ENCODE results near the gene PILRA. TPM values are rescaled to one million over a fixed set of nuclear protein-coding genes. Genes with fewer than 3 reads are reported as not detected.

PILRA gene
- total and polyA plus RNA-seq, 4 donors: 9.9 to 122 (median 27.5) TPM

DNA sequence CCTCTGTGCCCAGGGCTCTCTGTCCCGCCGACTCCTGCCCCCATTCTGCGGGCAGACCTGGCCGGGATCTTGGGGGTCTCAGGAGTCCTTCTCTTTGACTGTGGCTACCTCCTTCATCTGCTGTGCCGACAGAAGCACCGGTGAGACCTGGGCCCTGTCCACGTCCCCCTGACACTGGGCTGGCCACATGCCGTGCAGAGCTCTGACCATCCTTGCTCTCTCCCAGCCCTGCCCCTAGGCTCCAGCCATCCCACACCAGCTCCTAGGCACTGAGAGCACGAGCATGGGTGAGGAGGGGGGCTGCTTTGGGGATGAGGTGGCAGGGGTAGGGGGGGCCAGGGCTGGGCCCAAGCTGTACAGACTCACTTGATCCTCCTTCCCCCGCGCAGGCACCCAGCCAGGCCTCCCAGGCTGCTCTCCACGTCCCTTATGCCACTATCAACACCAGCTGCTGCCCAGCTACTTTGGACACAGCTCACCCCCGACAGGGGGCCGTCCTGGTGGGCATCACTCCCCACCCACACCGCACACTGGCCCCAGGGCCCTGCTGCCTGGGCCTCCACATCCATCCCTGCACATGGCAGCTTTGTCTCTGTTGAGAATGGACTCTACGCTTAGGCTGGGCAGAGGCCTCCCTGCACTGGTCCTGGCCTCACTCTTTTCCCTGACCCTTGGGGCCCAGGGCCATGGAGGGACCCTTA, 20.2 kb upstream of the PILRA start:
- Histone ChIP-seq H3K36me3 (ENCODE audit: control insufficient read depth in 4 of 4, insufficient read depth in 4 of 4, low read length in 4 of 4) (peaks cover 19 to 67% (median 30%) of the 10 kb centered on the region in 4 donors), H3K9ac (ENCODE audit: insufficient read depth in 1 of 2, low read length in 2 of 2) (no peak overlapping the region), H3K27me3 (ENCODE audit: control insufficient read depth in 3 of 3, insufficient read depth in 3 of 3, low read length in 2 of 3) (no peaks in the 10 kb centered on the region), H3K27ac (ENCODE audit: low read depth in 1 of 2, low read length in 1 of 2) (no peak overlapping the region), H3K9me3 (ENCODE audit: control insufficient read depth in 4 of 4, insufficient read depth in 3 of 4, low read length in 3 of 4) (no peaks in the 10 kb centered on the region), H3K4me1 (ENCODE audit: control insufficient read depth in 5 of 5, insufficient read depth in 5 of 5, low read length in 5 of 5) (no peaks in the 10 kb centered on the region), H3K4me3 (no peak overlapping the region)
- DNase-seq (no peak), ATAC-seq (ENCODE audit: insufficient read depth, low FRiP score) (no peak)
- TF ChIP-seq, protein P1, sequence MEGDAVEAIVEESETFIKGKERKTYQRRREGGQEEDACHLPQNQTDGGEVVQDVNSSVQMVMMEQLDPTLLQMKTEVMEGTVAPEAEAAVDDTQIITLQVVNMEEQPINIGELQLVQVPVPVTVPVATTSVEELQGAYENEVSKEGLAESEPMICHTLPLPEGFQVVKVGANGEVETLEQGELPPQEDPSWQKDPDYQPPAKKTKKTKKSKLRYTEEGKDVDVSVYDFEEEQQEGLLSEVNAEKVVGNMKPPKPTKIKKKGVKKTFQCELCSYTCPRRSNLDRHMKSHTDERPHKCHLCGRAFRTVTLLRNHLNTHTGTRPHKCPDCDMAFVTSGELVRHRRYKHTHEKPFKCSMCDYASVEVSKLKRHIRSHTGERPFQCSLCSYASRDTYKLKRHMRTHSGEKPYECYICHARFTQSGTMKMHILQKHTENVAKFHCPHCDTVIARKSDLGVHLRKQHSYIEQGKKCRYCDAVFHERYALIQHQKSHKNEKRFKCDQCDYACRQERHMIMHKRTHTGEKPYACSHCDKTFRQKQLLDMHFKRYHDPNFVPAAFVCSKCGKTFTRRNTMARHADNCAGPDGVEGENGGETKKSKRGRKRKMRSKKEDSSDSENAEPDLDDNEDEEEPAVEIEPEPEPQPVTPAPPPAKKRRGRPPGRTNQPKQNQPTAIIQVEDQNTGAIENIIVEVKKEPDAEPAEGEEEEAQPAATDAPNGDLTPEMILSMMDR (IDR thresholded peaks at IDR 0.05; ENCODE audit: control extremely low read depth, extremely low read depth): no peak
- 94 to 96% methylated on average over 14 to 16 of the region's 16 CpGs for WGBS, 2 donors

DNA sequence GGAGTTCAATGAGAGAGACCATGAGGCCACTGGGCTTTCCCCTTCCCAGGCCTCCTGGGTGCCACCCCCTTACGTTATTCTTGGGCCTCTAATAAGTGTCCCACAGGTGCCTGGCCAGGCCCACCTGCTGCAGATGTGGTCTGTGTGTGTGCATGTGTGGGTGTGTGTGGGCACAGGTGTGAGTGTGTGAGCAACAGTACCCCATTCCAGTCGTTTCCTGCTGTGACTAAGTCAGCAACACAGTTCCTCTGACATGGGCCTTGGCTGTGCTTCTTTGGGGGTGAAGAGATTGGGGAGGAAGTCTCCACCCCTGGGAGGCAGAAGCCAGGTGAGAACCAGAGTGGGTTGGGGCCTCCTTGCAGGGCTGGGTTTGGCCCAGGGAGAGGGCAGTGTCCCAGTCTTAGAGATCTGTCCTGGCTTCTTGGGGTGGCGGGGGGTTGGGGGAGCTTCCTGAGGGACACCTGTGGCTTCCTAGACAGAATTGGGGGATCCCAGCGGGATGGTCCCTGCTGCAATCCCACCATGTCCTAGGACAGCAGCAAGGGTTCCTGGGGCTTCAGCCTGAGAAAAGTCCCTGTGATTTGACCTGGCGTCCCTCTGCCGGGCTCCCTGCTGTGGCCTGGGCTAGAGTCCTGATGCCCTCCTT, 19.5 kb upstream of the PILRA start:
- no peak for ATAC-seq (ENCODE audit: insufficient read depth, low FRiP score)
- no peak for DNase-seq
- H3K9ac ChIP-seq (ENCODE audit: insufficient read depth in 1 of 2, low read length in 2 of 2): no peak overlapping the region
- H3K36me3 ChIP-seq (ENCODE audit: control insufficient read depth in 4 of 4, insufficient read depth in 4 of 4, low read length in 4 of 4): peaks cover 21 to 71% (median 32%) of the 10 kb centered on the region in 4 donors
- 80 to 93% methylated on average over 5 to 6 of the region's 6 CpGs for WGBS, 2 donors
- TF ChIP-seq, protein P1 (IDR thresholded peaks at IDR 0.05; ENCODE audit: control extremely low read depth, extremely low read depth): no peak
- no peaks in the 10 kb centered on the region for H3K27me3 ChIP-seq (ENCODE audit: control insufficient read depth in 3 of 3, insufficient read depth in 3 of 3, low read length in 2 of 3)
- H3K4me3 ChIP-seq: no peak overlapping the region
- H3K9me3 ChIP-seq (ENCODE audit: control insufficient read depth in 4 of 4, insufficient read depth in 3 of 4, low read length in 3 of 4): no peaks in the 10 kb centered on the region
- H3K27ac ChIP-seq (ENCODE audit: low read depth in 1 of 2, low read length in 1 of 2): no peak overlapping the region
- no peaks in the 10 kb centered on the region for H3K4me1 ChIP-seq (ENCODE audit: control insufficient read depth in 5 of 5, insufficient read depth in 5 of 5, low read length in 5 of 5)

DNA sequence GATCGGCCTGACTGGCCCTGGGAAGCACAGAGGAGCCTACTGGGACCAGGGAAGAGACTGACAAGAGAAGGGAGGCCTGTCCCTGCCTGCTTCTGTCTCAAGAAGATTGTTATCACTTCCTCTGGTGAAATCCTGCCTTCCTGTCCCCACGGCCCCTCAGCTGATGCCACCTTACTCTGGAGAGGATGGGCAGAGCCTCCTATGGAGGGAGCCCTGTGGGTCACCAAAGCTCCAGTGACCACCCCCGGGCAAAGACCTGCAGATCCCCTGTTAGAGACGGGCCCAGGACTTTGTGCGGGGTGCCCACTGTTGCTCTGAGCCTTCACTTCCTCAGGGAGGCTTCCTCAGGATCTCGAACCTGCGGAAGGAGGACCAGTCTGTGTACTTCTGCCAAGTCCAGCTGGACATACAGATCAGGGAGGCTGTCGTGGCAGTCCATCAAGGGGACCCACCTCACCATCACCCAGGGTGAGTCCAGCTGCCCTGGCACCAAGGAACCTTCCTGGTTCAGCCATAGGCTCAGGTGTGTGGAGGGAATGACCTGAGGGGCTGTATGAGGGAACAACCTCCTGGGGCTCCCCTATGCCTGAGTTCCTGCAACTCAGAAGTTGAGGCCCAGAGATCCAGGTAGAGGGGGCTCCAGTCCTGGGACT, 16.7 kb upstream of the PILRA start:
- no peak overlapping the region for H3K4me3 ChIP-seq
- ATAC-seq (ENCODE audit: insufficient read depth, low FRiP score) (no peak), DNase-seq (no peak)
- H3K27ac ChIP-seq (ENCODE audit: low read depth in 1 of 2, low read length in 1 of 2): peak overlapping the region in 1 of 2 donors; percentile 4
- H3K27me3 ChIP-seq (ENCODE audit: control insufficient read depth in 3 of 3, insufficient read depth in 3 of 3, low read length in 2 of 3): no peaks in the 10 kb centered on the region
- H3K36me3 ChIP-seq (ENCODE audit: control insufficient read depth in 4 of 4, insufficient read depth in 4 of 4, low read length in 4 of 4): peaks cover 20 to 78% (median 37%) of the 10 kb centered on the region in 4 donors
- TF ChIP-seq, protein P1 (IDR thresholded peaks at IDR 0.05; ENCODE audit: control extremely low read depth, extremely low read depth): no peak
- H3K9me3 ChIP-seq (ENCODE audit: control insufficient read depth in 4 of 4, insufficient read depth in 3 of 4, low read length in 3 of 4): no peaks in the 10 kb centered on the region
- 58 to 85% methylated on average over 8 of the region's 8 CpGs for WGBS, 2 donors
- H3K4me1 ChIP-seq (ENCODE audit: control insufficient read depth in 5 of 5, insufficient read depth in 5 of 5, low read length in 5 of 5): no peaks in the 10 kb centered on the region
- no peak overlapping the region for H3K9ac ChIP-seq (ENCODE audit: insufficient read depth in 1 of 2, low read length in 2 of 2)
